Trophoblast cell (in vitro differentiated cells and primary cell): ENCODE measurements around the gene TMEM52.

ENCODE experiments used
- DNase-seq, 2 donors: peaks; one replicate each; pipeline ENCODE4 v3.0.0-alpha.2; 2016
- H2AFZ ChIP-seq: 2 replicates; pipeline ENCODE4 v1.6.1; 2013; ENCODE audit warnings: low read length, moderate library complexity, mild to moderate bottlenecking; ENCODE audit not compliant: insufficient read depth, poor library complexity
- H2AK5ac ChIP-seq: 2 replicates; pipeline ENCODE4 v1.6.1; 2013; ENCODE audit warnings: mild to moderate bottlenecking, low read length
- H2BK120ac ChIP-seq: 2 replicates; pipeline ENCODE4 v1.6.1; 2013; ENCODE audit warnings: low read length, mild to moderate bottlenecking, moderate library complexity; ENCODE audit not compliant: insufficient read depth, poor library complexity
- H2BK12ac ChIP-seq: 2 replicates; pipeline ENCODE4 v1.6.1; 2013; ENCODE audit warnings: mild to moderate bottlenecking, low read length, moderate library complexity
- H2BK5ac ChIP-seq: 2 replicates; pipeline ENCODE4 v1.6.1; 2013; ENCODE audit warnings: low read length, low read depth, moderate library complexity, mild to moderate bottlenecking; ENCODE audit not compliant: poor library complexity
- H3K14ac ChIP-seq: 2 replicates; pipeline ENCODE4 v1.6.1; 2013; ENCODE audit warnings: mild to moderate bottlenecking, low read length
- H3K18ac ChIP-seq: 2 replicates; pipeline ENCODE4 v1.6.1; 2013; ENCODE audit warnings: mild to moderate bottlenecking, low read length
- H3K23ac ChIP-seq: 2 replicates; pipeline ENCODE4 v1.6.1; 2013; ENCODE audit warnings: low read length
- H3K27ac ChIP-seq: 2 replicates; pipeline ENCODE4 v1.5.1; 2013; ENCODE audit warnings: low read depth, mild to moderate bottlenecking, inconsistent platforms, low read length, moderate library complexity
- H3K27me3 ChIP-seq: 2 replicates; pipeline ENCODE4 v1.6.1; 2013; ENCODE audit warnings: inconsistent platforms, mild to moderate bottlenecking, low read length, moderate library complexity; ENCODE audit not compliant: insufficient read depth
- H3K36me3 ChIP-seq, 2 experiments: 1 replicate in 1 of 2; 2 replicates in 1 of 2; pipeline ENCODE4 v1.6.1; 2013; ENCODE audit warnings: low read length in 2 of 2, mild to moderate bottlenecking in 2 of 2, moderate library complexity in 1 of 2; ENCODE audit not compliant: insufficient read depth in 2 of 2, control insufficient read depth in 1 of 2
- H3K4ac ChIP-seq: 2 replicates; pipeline ENCODE4 v1.6.1; 2013; ENCODE audit warnings: low read depth, mild to moderate bottlenecking, low read length, moderate library complexity
- H3K4me1 ChIP-seq, 2 experiments: 1 replicate in 1 of 2; 2 replicates in 1 of 2; pipeline ENCODE4 v1.6.1; 2013; ENCODE audit warnings: low read length in 2 of 2, mild to moderate bottlenecking in 2 of 2, moderate library complexity in 1 of 2; ENCODE audit not compliant: insufficient read depth in 2 of 2, control insufficient read depth in 1 of 2
- H3K4me2 ChIP-seq: 2 replicates; pipeline ENCODE4 v1.6.1; 2013; ENCODE audit warnings: inconsistent platforms, mild to moderate bottlenecking, low read length, moderate library complexity
- H3K4me3 ChIP-seq: 2 replicates; pipeline ENCODE4 v1.5.1; 2013; ENCODE audit warnings: mild to moderate bottlenecking, low read depth, low read length, inconsistent platforms
- H3K79me1 ChIP-seq: one replicate; pipeline ENCODE4 v1.6.1; 2013; ENCODE audit warnings: low read length
- H3K79me2 ChIP-seq: 2 replicates; pipeline ENCODE4 v1.6.1; 2013; ENCODE audit warnings: low read length, mild to moderate bottlenecking; ENCODE audit not compliant: control insufficient read depth, insufficient read depth, poor library complexity
- H3K9ac ChIP-seq: 2 replicates; pipeline ENCODE4 v1.6.1; 2013; ENCODE audit warnings: mild to moderate bottlenecking, low read length
- H3K9me3 ChIP-seq: 2 replicates; pipeline ENCODE4 v1.6.1; 2013; ENCODE audit warnings: low read depth, mild to moderate bottlenecking, control low read depth, inconsistent platforms, low read length; ENCODE audit not compliant: insufficient read depth
- H4K12ac ChIP-seq: 2 replicates; pipeline ENCODE4 v1.6.1; 2013; ENCODE audit warnings: low read depth, mild to moderate bottlenecking, low read length, moderate library complexity
- H4K8ac ChIP-seq: 2 replicates; pipeline ENCODE4 v1.6.1; 2013; ENCODE audit warnings: low read depth, mild to moderate bottlenecking, low read length, moderate library complexity
- H4K91ac ChIP-seq: one replicate; pipeline ENCODE4 v1.6.1; 2013; ENCODE audit warnings: low read depth, mild to moderate bottlenecking, low read length, moderate library complexity
- WGBS: extraction: QIAGEN DNeasy Blood & Tissue Kit; methylation state at CpG from one replicate; pipeline ENCODE4 v1.1.7; 2013; ENCODE audit warnings: missing lambda C conversion rate; ENCODE audit not compliant: insufficient read length, insufficient coverage; ENCODE audit errors: extremely low coverage; 5-methylcytosine and 5-hydroxymethylcytosine counted together

Gene TMEM52

GRCh38 chr1:1920057-1920607, 1.1 kb upstream of the TMEM52 start:
- H2AFZ ChIP-seq, result no peak overlapping the region
- H3K9ac ChIP-seq, result no peak overlapping the region
- no peak overlapping the region for H2BK120ac ChIP-seq
- peak overlapping the region; percentile 34 for H4K91ac ChIP-seq
- H2AK5ac ChIP-seq, result no peak overlapping the region
- H3K4me2 ChIP-seq, result no peak overlapping the region
- H3K79me2 ChIP-seq, result no peaks in the 10 kb centered on the region
- H3K4me1 ChIP-seq, result peaks cover 12 to 13% of the 10 kb centered on the region in 2 experiments
- no peaks in the 10 kb centered on the region for H3K36me3 ChIP-seq
- no peak overlapping the region for H3K4me3 ChIP-seq
- no peak overlapping the region for H2BK5ac ChIP-seq
- H3K9me3 ChIP-seq, result peaks cover 13% of the 10 kb centered on the region
- H2BK12ac ChIP-seq, result no peak overlapping the region
- no peaks in the 10 kb centered on the region for H3K27me3 ChIP-seq
- no CpG with 5 or more reads among the region's 6 CpGs for WGBS
- H3K27ac ChIP-seq, result no peak overlapping the region
- no peak overlapping the region for H3K18ac ChIP-seq
- no peak overlapping the region for H4K8ac ChIP-seq
- no peak overlapping the region for H3K23ac ChIP-seq
- H3K14ac ChIP-seq, result no peak overlapping the region
- peaks cover 3% of the 10 kb centered on the region for H3K79me1 ChIP-seq
- no peak for DNase-seq
- H4K12ac ChIP-seq, result no peak overlapping the region
- no peak overlapping the region for H3K4ac ChIP-seq

DNA sequence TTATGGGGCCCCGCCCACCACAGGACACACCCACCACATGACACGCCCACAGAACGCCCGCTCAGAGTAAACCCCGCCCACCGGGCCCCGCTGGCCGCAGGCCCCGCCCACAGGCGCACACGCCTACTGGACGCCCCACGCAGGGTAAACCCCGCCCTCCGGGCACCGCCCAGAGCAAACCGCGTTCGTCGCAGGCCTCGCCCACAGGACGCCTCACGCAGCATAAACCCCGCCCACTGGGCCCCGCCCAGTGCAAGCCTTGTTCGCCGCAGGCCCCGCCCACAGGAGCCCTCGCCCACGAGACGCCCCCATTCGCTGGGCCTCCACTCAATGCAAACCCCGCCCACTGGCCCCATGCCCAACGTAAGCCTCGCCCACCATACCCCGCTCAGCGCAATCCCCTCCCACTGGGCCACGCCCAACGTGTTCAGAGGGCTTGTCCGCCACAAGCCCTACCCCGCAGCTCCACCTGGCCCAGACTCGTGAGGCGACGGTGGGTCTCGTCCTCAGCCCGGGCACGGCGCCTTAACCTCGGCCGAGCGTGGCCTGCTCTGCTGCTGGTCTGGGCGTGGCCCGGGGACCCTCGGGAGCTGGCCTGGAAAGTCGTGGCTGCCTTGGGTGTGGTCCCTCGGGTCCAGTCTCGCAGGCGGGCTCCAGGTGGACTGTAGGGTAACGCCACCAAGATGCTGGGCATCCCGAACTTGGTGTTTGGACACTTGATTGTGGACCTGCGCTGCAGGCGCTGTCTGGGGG, 401 bp upstream of the TMEM52 start:
- peak overlapping the region; percentile 70 for H3K4me3 ChIP-seq
- H3K4me1 ChIP-seq, result peaks cover 12 to 13% of the 10 kb centered on the region in 2 experiments
- H3K79me1 ChIP-seq, result peaks cover 3% of the 10 kb centered on the region
- H3K9me3 ChIP-seq, result peaks cover 10% of the 10 kb centered on the region
- H3K79me2 ChIP-seq, result no peaks in the 10 kb centered on the region
- WGBS, result no CpG with 5 or more reads among the region's 62 CpGs
- no peaks in the 10 kb centered on the region for H3K36me3 ChIP-seq
- no peaks in the 10 kb centered on the region for H3K27me3 ChIP-seq
- peak overlapping the region; percentile 62 for H3K14ac ChIP-seq
- H3K9ac ChIP-seq, result no peak overlapping the region
- no peak overlapping the region for H2BK120ac ChIP-seq
- no peak overlapping the region for H3K23ac ChIP-seq
- H4K8ac ChIP-seq, result peak overlapping the region; percentile 63
- no peak overlapping the region for H2BK5ac ChIP-seq
- peak overlapping the region; percentile 77 for H2AFZ ChIP-seq
- H3K4ac ChIP-seq, result no peak overlapping the region
- peak overlapping the region; percentile 34 for H4K91ac ChIP-seq
- H4K12ac ChIP-seq, result peak overlapping the region; percentile 66
- no peak overlapping the region for H3K27ac ChIP-seq
- no peak overlapping the region for H2AK5ac ChIP-seq
- no peak overlapping the region for H2BK12ac ChIP-seq
- DNase-seq, result peak; percentile 98 to 99
- peak overlapping the region; percentile 72 for H3K4me2 ChIP-seq
- peak overlapping the region; percentile 47 for H3K18ac ChIP-seq

DNA sequence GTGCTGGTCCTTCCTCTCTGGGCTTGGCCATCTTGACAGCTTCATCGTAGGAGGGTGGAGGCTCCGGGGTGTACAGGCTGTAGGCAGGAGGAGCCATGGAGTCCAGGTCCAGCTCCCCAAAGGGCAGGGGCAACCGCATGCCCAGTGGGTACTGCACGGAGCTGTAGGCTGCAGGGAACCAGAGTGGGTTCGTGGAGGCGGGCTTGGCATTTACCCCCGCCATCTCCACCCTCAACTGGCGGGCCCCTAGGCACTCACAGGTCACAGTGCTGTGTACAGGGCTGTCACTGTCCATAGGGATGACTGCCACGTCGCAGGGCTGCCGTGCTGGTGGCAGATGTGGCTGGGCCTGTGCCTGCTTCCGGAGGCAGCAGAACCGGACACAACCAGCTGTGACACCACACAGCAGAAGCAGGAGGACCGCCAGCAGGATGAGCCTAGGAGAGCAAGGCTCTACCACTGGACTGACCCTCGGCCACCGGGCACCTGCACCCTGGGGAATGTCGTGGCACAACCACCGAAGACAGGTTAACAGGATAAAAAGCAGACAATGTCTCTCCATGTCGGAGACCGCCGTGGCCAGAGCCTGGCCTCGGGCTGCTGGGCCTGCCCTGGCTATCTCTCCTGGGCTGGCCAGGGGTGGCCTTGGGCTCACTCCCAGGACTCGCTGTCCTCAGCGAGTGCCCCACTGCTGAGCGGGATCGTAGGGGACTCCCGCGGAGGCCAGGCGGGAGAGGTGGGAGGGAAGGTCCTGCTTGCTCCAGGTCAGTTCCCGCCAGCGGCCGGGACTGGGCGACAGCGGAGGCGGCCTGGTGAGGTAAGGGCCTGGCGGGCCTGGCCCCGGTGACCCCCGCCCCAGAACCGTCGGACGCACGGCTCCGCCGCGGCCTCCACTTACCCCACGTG, 831 bp downstream of the TMEM52 start:
- no peak overlapping the region for H4K8ac ChIP-seq
- H3K4ac ChIP-seq, result no peak overlapping the region
- H3K4me1 ChIP-seq, result peaks cover 15 to 19% of the 10 kb centered on the region in 2 experiments
- no peaks in the 10 kb centered on the region for H3K36me3 ChIP-seq
- peak overlapping the region; percentile 4 for H2AFZ ChIP-seq
- H2BK12ac ChIP-seq, result no peak overlapping the region
- peaks cover 3% of the 10 kb centered on the region for H3K79me1 ChIP-seq
- no peak overlapping the region for H3K23ac ChIP-seq
- peak overlapping the region; percentile 72 for H3K4me2 ChIP-seq
- H2BK5ac ChIP-seq, result no peak overlapping the region
- H3K4me3 ChIP-seq, result peak overlapping the region; percentile 70
- H3K9me3 ChIP-seq, result peaks cover 10% of the 10 kb centered on the region
- H4K12ac ChIP-seq, result no peak overlapping the region
- H3K27ac ChIP-seq, result no peak overlapping the region
- H3K18ac ChIP-seq, result no peak overlapping the region
- no peak overlapping the region for H2AK5ac ChIP-seq
- no peak overlapping the region for H3K14ac ChIP-seq
- H3K27me3 ChIP-seq, result no peaks in the 10 kb centered on the region
- no peak overlapping the region for H2BK120ac ChIP-seq
- no CpG with 5 or more reads among the region's 46 CpGs for WGBS
- H3K9ac ChIP-seq, result no peak overlapping the region
- DNase-seq, result no peak
- H3K79me2 ChIP-seq, result no peaks in the 10 kb centered on the region
- no peak overlapping the region for H4K91ac ChIP-seq

GRCh38 chr1:1917304-1917976, 1.6 kb downstream of the TMEM52 start:
- H4K91ac ChIP-seq, result no peak overlapping the region
- H3K4me2 ChIP-seq, result no peak overlapping the region
- no peak overlapping the region for H3K4me3 ChIP-seq
- H3K36me3 ChIP-seq, result no peaks in the 10 kb centered on the region
- peaks cover 15 to 19% of the 10 kb centered on the region in 2 experiments for H3K4me1 ChIP-seq
- DNase-seq, result no peak
- no peaks in the 10 kb centered on the region for H3K27me3 ChIP-seq
- H3K14ac ChIP-seq, result no peak overlapping the region
- no peak overlapping the region for H2AK5ac ChIP-seq
- no peak overlapping the region for H2BK12ac ChIP-seq
- no peak overlapping the region for H2BK5ac ChIP-seq
- H3K23ac ChIP-seq, result no peak overlapping the region
- no peak overlapping the region for H3K4ac ChIP-seq
- H2AFZ ChIP-seq, result no peak overlapping the region
- H4K8ac ChIP-seq, result no peak overlapping the region
- H3K9me3 ChIP-seq, result peaks cover 10% of the 10 kb centered on the region
- no peak overlapping the region for H4K12ac ChIP-seq
- no peaks in the 10 kb centered on the region for H3K79me2 ChIP-seq
- WGBS, result no CpG with 5 or more reads among the region's 14 CpGs
- peaks cover 3% of the 10 kb centered on the region for H3K79me1 ChIP-seq
- H2BK120ac ChIP-seq, result no peak overlapping the region
- H3K18ac ChIP-seq, result no peak overlapping the region
- no peak overlapping the region for H3K27ac ChIP-seq
- no peak overlapping the region for H3K9ac ChIP-seq
